ENCODE data around the gene ZNF423.

Gene ZNF423

DNA sequence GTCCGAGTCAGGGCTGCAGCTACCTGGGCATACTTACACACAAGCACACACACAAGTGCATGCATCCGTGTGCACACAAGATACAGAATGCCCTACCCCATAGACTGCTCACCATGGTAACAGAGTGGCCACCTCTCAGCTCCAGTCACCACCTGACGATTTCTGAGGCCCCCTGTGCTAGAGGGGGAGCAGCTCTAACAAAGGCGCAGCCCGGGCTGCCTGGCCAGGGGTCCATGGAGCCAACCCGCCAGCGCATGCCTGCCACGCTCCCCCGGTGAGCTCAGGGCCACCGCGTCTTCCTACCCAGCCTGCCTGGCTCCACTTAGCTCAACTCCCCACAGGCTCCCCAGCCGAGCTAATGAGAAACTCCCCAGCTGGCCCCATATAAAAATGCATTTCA is 75.5 kb downstream of the ZNF423 start:
- DNase-seq: no peak

GRCh38 chr16:49779979-49780378 is 75.9 kb downstream of the ZNF423 start:
- DNase-seq: no peak

DNA sequence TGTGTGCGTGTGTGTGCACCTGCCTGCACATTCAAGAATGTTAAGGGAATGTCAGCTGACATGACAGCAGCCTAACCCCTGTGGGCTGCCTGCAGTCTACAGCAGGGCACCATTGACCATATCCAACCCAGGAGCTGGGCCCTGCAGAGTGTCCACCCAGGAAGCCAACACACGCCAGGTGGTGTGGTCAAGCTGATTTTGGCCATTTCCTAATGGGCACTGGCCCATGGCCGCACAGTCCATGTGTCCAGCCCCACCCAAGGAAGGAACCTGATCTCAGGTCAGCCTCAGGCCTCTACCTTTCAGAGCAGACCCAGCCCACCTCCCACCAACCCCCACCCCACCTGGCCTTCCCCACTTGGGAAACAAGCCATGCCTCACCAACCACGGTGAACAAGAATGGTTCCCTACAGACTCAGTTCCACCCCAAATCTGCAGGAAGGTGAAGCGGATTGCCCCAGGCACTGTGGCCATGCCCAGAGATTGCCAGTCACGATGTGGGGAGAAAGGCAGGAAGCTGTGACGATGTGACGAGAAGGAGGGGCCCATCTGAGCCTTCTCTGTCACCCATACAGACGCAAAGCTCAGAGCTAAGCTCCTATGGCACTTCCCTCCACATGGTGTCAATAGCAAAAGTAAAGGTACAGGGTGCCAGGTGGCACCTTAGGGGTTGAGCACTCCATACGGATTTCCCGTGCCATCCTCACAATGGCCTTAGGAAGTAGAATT is 77.5 kb downstream of the ZNF423 start:
- no peak for DNase-seq

GRCh38 chr16:49776734-49777133 is 79.2 kb downstream of the ZNF423 start:
- DNase-seq: no peak

DNA sequence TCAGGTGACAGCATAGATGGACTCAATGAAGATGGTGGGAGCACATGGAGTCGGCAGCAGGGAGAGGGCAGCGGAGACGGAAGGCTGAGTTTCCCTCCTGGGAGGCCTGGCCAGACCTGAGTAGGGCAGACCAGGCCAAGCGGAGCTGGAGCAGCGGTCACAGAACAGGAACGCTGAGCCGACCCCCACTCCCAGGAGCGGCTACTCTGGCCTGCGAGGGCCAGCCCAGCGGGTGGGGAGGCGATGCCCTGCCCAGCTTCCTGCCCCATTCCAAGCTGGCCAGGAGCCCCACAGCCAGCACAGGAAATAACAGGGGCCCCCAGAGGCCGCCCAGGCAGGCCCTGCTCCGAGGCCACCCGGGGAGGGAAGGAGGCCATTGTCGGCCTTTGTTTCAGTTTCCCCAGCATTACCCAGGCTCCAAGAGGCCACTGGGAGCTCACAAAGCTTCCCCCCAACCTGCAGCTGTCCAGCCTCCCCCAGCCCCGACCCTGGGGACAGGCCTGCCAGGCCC is 79.8 kb downstream of the ZNF423 start:
- DNase-seq: no peak

DNA sequence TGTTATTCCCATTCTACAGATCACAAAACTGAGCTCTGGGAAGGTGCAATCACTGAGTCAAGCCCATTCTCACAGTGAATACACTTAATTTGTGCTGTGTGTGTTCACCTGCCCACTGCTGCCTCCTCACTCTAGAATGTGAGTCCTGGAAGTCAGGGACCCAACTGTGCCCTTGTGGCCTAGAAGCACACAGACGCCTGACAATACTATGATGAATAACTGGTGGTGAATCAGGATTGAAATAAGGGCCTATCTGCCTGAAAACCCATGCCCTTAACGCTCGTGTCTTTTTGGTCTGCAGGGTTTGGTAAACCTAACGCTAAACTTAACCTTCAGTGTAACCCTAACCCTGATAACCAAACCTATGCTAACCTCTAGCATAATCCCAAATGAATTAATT is 80.3 kb downstream of the ZNF423 start:
- no peak for DNase-seq

DNA sequence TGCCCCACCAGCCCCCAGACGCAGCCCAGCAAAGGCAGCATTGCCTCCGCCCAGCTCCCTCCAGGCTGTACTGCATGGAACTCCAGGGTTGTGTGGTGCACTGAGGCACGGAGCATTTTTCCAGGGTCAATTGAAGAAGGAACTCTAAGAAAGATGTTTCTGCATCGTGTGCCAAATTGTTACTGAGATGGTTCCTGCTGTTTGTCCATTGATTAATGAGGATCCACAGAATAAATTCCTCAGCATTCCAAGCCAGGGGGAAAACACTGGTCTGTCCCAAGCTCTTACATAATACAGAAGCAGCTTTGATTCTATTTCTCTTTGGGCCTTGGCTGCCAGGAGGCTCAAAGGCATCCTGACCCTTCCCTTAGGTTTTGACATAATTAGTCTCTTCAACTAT is 80.9 kb downstream of the ZNF423 start:
- no peak for DNase-seq

- DNase-seq: no peak
Observed at GRCh38 chr16:49773534-49774475, 82.1 kb downstream of the ZNF423 start.

DNA sequence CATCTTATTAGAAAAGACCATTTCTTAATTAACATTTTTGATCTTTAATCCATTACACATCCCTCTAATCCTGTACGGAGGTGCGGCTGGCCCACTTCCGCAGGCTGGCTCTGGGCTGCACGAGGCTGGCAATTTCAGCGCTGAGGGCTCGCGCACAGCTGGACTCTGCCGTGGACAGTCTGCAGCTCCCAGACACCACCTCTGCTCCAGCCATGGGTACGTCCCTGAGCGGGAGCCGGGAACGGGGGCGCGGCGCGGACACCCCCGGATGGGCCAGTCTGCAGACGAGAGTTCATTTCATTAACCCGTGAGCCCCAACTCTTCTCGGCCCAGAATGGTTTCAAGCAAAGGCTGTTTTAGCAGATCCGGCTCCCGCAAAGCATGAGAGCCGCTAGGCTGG is 87.9 kb downstream of the ZNF423 start:
- no peak for DNase-seq

GRCh38 chr16:49767414-49767813 is 88.5 kb downstream of the ZNF423 start:
- DNase-seq: no peak

- no peak for DNase-seq
Observed at GRCh38 chr16:49766225-49766624, 89.7 kb downstream of the ZNF423 start.

DNA sequence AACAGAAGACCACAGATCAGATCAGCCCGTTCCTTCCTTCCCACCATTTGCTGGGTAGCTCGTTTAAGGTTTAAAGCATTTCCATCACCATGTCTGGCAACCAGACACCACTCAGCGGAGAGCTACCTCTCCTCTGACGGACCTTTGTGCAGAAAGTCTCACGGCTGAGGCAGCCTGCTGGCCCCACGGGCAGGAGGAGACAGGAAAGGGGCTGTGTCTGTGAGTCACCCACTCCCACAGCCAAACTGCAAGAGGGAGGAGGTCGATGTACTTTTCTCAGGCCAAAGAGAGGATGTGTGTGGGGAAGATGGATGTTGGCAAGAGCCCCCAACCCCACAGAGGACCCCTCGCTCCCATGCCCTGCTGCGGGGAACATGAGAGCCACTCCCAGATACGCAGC is 92.1 kb downstream of the ZNF423 start:
- no peak for DNase-seq

DNA sequence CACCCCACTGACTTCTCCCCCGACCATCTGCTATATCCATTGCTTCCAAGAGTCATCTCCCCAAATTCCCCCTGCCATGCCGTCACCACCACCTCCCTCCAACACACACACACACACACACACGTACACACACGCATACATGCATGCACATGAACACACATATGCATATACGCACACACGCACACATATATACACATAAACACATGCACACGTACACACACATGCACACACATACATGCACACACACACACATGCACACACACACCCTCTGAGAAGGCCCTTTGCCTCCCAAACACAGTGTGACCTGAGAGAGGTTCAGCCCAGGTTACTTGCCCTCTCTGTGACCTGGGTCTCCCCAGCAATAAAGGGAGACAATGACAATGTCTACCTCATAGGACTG is 95.1 kb downstream of the ZNF423 start:
- DNase-seq: no peak

DNA sequence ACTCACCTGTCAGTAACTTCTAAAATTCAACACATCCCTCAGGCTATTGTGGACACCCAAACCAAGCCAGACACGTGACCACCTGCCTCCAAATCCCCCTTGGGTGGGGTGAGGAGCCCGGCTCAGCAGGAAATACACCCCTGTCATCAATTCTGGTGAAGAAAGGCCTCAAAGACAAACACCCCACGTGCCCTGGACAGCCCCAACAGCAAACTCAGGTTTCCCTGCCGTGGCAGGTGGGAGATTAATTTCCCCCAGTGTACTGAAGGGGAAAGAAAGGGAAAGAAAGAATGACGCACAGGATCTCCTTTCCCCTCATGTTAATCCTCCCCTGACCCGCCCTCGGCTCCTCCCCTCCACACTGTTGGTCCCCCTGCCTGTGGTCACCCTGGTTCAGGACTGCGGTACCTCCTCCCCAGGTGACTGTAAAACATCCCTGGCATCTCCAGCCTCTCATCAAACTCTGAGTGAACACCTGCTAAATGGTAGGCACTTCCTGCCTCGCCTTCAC is 98.3 kb downstream of the ZNF423 start:
- DNase-seq: no peak

- DNase-seq: no peak
Observed at GRCh38 chr16:49756775-49757558, 98.9 kb downstream of the ZNF423 start.

- DNase-seq: no peak
Observed at GRCh38 chr16:49755716-49756505, 100.0 kb downstream of the ZNF423 start.

DNA sequence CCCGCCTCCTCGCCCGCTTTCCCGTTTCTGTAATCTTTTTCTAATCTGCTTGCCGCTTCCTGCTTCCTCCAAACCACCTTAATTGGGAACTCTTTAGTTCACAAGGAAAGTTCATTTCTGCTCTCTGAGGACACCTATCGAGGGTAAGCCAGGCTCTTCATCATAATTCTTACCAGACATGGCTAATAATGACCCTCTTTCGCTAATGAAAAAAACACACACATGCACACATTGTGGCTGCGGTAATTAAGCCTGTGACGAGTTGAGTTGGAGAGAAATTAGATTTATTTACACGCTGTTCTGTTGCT is 100.6 kb downstream of the ZNF423 start:
- DNase-seq: no peak

DNA sequence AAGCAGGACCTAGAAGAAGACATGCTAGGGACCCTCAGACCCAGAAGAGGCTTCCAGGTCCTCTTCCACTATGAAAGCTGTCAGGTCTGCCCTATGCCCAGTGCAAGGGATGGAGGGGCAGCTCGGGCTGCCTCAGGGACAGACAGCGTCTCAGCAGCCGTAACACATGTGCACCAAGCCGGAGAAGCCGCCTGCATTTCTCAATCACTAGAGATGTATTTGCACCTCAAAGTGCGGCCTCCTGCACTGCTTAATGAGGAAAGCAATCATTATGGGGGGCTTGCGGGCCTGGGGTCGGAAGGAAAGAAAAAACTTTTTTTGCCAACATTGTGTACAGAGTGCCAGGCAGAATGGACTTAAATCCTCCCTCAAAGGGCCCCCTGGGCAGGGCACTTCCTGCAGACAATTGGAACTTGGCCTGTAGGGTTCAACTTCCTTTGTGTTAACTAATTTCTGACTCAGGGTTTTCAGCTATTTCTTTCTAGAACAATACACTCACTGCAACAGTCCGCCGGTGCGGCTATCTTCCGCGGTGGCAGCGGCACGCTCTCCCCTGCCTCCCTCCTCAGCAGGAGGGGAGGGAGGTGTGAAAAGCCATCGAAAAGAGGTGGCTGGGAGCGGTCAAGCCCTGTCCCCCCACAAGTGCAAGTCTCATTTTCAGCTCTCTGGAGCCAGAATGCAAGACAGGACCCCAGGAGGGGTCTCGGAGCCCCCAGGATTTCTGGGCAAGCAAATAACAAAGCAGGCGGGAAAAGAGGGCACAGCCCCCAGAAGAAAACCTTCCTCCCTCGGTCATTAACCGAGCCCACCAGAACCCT is 101.2 kb downstream of the ZNF423 start:
- DNase-seq: no peak

DNA sequence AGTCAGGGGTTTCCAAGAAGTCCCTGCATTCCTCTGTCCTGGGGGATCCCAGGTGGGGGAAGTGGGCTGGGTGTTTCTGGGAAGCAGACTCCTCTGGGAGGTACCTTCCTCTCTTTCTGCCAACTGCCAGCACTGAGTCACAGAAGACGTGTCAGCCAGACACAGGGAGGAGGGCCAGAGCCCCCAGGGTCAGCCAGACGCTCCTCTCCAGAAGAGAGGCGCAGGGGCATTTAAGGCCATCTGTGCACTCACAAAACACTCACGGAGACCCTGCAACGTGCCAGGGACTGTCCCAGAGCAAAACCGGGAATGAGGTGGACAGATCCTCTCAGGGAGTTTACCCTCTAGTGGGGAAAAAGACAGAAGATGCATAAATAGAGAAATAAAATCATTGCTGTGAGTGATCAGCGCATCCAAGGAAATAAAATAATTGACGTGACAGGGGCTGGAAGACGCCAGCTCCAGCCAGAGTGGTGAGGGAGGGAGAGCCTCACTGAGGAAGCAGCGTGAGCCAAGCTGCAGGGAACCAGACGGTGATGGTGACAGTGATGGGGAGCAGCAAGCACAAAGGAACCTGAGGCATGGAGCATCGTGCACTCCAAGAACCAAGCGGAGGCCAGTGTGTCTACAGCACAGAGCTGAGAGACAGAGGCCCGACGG is 105.4 kb downstream of the ZNF423 start:
- no peak for DNase-seq

DNA sequence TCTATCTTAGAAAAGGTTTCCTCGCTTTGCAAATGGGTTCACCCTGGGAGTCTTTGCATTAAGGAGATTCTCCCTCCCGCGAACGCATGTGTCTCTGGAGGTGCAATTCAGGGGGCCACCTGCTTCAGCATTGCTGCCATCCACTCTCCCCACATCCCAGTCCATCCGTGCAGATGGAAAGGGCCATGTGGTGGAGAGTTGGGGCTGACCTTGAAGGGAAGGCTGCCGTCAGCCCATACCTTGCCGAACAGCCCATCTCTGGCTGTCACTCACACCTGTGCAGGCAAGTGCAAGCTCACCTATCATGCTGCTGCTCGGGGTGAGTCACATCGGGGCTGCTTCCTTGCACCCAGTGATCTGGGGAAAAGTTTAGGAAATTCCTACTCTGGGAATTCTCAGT is 106.1 kb downstream of the ZNF423 start:
- DNase-seq: no peak

DNA sequence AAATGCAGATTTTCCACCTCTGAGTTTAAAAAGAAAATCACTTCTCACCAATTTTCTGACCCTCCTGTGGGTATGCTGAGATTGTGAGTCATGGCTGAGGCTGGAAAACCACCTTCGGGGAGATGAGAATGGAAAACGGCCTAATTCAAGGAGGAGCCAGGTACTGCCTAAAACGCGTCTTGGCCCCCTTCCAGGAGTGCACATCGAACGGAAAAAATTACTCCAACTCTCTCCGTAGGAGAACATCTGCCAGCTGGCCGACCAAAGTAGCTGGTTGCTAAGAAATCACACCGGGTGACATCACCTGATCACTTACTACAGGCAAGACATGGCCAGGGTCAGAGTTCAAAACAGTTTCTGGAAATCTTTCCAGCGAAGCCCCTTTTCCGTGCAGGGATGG is 107.6 kb downstream of the ZNF423 start:
- no peak for DNase-seq

All from activated T-cell treated with anti-CD3 and anti-CD28 coated beads for 4 hours (primary cell).